Measurements from ENCODE around the gene PIH1D2.

DNA sequence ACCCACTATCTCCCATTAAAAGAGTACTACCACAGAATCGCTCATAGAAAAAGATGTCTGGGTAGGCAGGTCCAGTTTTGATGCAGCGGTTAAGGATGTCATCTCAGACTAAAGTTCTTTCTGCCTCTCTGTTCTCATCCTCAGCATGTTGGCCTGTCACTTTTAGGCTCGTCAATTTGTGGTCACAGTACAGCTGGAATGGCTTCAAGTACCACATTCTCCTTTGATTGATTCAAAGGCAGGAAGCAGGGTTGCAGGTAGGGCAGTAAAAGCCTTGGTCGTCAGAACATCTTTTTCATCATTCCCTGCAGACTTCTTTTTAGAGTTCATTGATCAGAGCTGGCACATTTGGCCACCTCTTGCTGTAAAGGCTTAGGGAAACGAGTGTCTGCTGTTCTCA lies 41.6 kb upstream of the PIH1D2 start:
- TF ChIP-seq, protein P1, sequence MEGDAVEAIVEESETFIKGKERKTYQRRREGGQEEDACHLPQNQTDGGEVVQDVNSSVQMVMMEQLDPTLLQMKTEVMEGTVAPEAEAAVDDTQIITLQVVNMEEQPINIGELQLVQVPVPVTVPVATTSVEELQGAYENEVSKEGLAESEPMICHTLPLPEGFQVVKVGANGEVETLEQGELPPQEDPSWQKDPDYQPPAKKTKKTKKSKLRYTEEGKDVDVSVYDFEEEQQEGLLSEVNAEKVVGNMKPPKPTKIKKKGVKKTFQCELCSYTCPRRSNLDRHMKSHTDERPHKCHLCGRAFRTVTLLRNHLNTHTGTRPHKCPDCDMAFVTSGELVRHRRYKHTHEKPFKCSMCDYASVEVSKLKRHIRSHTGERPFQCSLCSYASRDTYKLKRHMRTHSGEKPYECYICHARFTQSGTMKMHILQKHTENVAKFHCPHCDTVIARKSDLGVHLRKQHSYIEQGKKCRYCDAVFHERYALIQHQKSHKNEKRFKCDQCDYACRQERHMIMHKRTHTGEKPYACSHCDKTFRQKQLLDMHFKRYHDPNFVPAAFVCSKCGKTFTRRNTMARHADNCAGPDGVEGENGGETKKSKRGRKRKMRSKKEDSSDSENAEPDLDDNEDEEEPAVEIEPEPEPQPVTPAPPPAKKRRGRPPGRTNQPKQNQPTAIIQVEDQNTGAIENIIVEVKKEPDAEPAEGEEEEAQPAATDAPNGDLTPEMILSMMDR (IDR thresholded peaks at IDR 0.05), result no peak
- TF ChIP-seq POLR2A (IDR thresholded peaks at IDR 0.05), result no peak

Measured in lower leg skin (tissue), 3 donors.